Measurements from ENCODE around the gene RIN2. TPM values are rescaled to one million over a fixed set of nuclear protein-coding genes. Genes with fewer than 3 reads are reported as not detected.
A peak's percentile ranks its signal among the peaks of the same experiment; 100 is the strongest.

RIN2 gene
- total RNA-seq, 2 donors from 2014 or later = 20.4 to 34.0 TPM

DNA sequence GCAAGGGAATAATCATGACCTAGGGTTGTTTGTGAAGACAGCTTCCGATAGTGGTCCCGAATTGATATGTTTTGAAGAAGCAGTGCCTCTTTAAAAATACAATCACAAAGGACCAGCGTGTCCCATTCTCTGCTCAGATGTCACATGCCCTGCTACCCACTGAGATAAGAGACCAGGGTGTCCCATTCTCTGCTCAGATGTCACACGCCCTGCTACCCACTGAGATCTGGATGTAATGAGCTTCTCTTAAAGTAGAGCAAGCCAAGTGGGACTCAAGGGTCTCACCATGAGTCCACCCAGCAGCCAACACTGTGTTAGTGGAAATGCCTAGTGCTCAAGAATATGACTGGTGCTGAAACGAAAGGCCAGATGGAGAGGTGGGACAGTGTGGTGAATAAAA lies 22.2 kb downstream of the RIN2 start:
- no peaks in the 10 kb centered on the region for H3K36me3 ChIP-seq (replicated peaks in 1 of 2; ENCODE audit: insufficient read depth in 1 of 2, low read depth in 2 of 2)

DNA sequence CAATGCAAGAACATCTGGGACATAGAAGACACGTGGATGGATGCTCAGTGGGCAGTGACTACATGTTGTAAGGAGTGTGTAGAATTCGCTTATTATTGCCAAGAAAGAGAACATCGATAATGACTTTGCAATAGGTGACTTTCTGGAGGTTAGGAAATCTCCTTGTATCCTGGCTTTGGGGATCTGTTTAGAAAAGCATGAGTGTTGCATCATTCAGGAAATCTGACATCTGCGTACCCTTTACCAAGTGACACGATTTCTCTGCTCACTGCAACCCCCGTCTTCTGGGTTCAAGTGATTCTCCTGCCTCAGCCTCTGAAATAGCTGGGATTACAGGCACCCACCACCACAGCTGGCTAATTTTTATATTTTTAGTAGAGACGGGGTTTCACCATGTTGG lies 23.2 kb downstream of the RIN2 start:
- H3K4me1 ChIP-seq = peaks cover 35% of the 10 kb centered on the region
- no peak for ATAC-seq
- intact Hi-C loops (cut with DNase I) = no loop called here

More for the DNA sequence above, 22.2 kb downstream of the RIN2 start:
- DNase-seq (no peak), ATAC-seq (no peak)
- Histone ChIP-seq H3K4me3 (no peak overlapping the region), H3K4me1 (peaks cover 27% of the 10 kb centered on the region), H3K9me3 (no peaks in the 10 kb centered on the region), H3K27me3 (no peaks in the 10 kb centered on the region), H3K27ac (no peak overlapping the region)
- intact Hi-C loops (cut with DNase I) = no loop called here
- TF ChIP-seq, protein P1, sequence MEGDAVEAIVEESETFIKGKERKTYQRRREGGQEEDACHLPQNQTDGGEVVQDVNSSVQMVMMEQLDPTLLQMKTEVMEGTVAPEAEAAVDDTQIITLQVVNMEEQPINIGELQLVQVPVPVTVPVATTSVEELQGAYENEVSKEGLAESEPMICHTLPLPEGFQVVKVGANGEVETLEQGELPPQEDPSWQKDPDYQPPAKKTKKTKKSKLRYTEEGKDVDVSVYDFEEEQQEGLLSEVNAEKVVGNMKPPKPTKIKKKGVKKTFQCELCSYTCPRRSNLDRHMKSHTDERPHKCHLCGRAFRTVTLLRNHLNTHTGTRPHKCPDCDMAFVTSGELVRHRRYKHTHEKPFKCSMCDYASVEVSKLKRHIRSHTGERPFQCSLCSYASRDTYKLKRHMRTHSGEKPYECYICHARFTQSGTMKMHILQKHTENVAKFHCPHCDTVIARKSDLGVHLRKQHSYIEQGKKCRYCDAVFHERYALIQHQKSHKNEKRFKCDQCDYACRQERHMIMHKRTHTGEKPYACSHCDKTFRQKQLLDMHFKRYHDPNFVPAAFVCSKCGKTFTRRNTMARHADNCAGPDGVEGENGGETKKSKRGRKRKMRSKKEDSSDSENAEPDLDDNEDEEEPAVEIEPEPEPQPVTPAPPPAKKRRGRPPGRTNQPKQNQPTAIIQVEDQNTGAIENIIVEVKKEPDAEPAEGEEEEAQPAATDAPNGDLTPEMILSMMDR (IDR thresholded peaks at IDR 0.05) = no peak
- TF ChIP-seq POLR2A (IDR thresholded peaks at IDR 0.05) = no peak
- WGBS, 2 donors = 67 to 81% methylated on average over 5 of the region's 5 CpGs

DNA sequence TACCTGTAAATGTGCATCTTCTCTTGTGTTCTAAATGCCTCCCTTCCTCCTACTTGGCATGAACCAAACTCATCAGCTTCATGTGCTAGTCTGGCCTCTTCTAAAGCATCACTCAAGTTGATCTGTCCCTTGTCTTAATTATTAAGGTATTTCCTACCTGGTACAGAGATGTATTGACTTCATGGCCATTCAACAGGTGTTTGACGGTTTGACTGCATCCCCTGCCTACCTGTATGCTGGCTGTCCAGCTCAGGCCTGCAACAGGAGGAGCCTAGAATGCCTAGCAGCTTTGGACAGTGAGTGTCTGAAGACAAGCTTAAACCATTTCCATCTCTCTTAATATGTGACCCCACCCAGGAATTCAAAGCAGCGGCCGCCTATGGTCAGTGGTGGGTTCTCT lies 24.6 kb downstream of the RIN2 start:
- Histone ChIP-seq H3K27me3 (no peaks in the 10 kb centered on the region), H3K27ac (no peak overlapping the region), H3K4me3 (no peak overlapping the region), H3K36me3 (replicated peaks in 1 of 2; ENCODE audit: insufficient read depth in 1 of 2, low read depth in 2 of 2) (no peaks in the 10 kb centered on the region), H3K9me3 (no peaks in the 10 kb centered on the region), H3K4me1 (peaks cover 28% of the 10 kb centered on the region)
- DNase-seq = no peak
- 87 to 90% methylated on average over 3 of the region's 3 CpGs for WGBS, 2 donors
- intact Hi-C loops (cut with DNase I) = no loop called here
- no peak for TF ChIP-seq POLR2A (IDR thresholded peaks at IDR 0.05)
- TF ChIP-seq, protein P1 (IDR thresholded peaks at IDR 0.05) = no peak
- no peak for ATAC-seq

More for the DNA sequence above, 23.2 kb downstream of the RIN2 start:
- TF ChIP-seq, protein P1 (IDR thresholded peaks at IDR 0.05) = no peak
- TF ChIP-seq POLR2A (IDR thresholded peaks at IDR 0.05) = no peak
- no peaks in the 10 kb centered on the region for H3K27me3 ChIP-seq
- no peak overlapping the region for H3K4me3 ChIP-seq
- WGBS, 2 donors = 83 to 87% methylated on average over 7 of the region's 7 CpGs
- H3K9me3 ChIP-seq = no peaks in the 10 kb centered on the region
- H3K36me3 ChIP-seq (replicated peaks in 1 of 2; ENCODE audit: insufficient read depth in 1 of 2, low read depth in 2 of 2) = no peaks in the 10 kb centered on the region
- no peak for DNase-seq
- no peak overlapping the region for H3K27ac ChIP-seq

DNA sequence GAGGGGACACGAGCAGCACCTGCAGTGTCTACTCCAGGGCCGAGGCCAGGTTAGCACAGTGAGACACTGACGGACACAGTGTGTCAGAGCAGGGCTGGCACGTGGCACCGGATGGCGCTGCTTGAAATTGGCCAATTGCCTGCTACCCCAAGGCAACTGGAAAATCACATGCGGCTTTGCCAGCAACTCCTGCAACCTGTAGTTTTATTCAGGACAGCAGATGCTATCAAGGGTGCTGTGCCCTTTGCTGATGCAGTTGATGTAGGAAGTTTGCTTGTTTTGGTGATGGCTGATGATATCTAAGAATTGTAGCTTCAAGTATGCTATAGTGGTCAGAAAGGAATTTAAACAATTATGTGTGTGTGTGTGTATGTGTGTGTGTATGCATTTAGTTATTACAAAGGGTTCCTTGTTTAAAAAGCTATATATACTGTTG lies 25.9 kb downstream of the RIN2 start:
- H3K4me3 ChIP-seq = no peak overlapping the region
- no peak for ATAC-seq
- H3K9me3 ChIP-seq = no peaks in the 10 kb centered on the region
- 12 to 27% methylated on average over 7 of the region's 7 CpGs for WGBS, 2 donors
- TF ChIP-seq POLR2A (IDR thresholded peaks at IDR 0.05) = no peak
- TF ChIP-seq, protein P1 (IDR thresholded peaks at IDR 0.05) = no peak
- no peaks in the 10 kb centered on the region for H3K36me3 ChIP-seq (replicated peaks in 1 of 2; ENCODE audit: insufficient read depth in 1 of 2, low read depth in 2 of 2)
- H3K27me3 ChIP-seq = no peaks in the 10 kb centered on the region
- H3K4me1 ChIP-seq = peaks cover 25% of the 10 kb centered on the region
- H3K27ac ChIP-seq = no peak overlapping the region
- peak in 2 of 4 donors; percentile 30 to 35 for DNase-seq
- intact Hi-C loops (cut with DNase I) = no loop called here

DNA sequence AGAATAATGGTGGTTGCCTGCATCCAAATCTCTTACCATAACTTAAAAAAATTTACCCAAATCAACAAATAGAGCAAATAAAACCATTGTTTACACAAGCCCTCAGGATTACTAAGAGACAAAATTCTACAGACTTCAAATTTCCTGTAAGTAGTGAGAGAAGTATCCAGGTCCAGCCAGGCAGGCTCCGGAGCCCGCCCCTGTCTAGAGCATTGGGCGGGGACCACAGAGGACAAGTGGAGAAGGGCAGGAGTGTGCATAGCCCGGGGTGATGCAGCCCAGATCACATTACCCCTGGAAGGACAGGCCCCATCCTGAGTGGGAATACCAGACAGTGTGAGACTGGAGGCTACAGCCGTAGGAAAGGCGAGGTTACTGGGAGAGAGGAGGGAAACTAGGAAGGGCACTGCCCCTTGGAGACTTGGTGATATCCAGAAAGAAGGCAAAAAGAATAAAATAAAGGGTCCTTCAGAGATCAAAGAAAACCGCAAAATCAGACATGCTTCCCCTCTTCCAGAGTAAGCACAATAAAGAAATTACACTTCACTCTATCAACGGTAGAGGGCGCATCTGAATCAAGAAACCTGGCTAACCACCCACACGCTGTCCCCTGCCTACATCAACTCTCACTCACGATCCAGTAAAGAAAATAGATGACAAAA lies 26.6 kb downstream of the RIN2 start:
- no peaks in the 10 kb centered on the region for H3K9me3 ChIP-seq
- DNase-seq (peak; percentile 43 to 71 (median 58)), ATAC-seq (peak; percentile 90)
- 19 to 20% methylated on average over 11 of the region's 11 CpGs for WGBS, 2 donors
- no peaks in the 10 kb centered on the region for H3K36me3 ChIP-seq (replicated peaks in 1 of 2; ENCODE audit: insufficient read depth in 1 of 2, low read depth in 2 of 2)
- H3K27ac ChIP-seq = peak overlapping the region in 1 of 4 donors; percentile 7
- no peak overlapping the region for H3K4me3 ChIP-seq
- intact Hi-C loops (cut with DNase I) = loop anchor here (5.0 kb wide), 1 partner anchor 208 kb away; no protein-coding TSS in a partner anchor
- H3K27me3 ChIP-seq = no peaks in the 10 kb centered on the region
- TF ChIP-seq, protein P1 (IDR thresholded peaks at IDR 0.05) = peak; percentile 63 to 86 (median 77)
- TF ChIP-seq POLR2A (IDR thresholded peaks at IDR 0.05) = no peak
- peaks cover 25% of the 10 kb centered on the region for H3K4me1 ChIP-seq
